ENCODE data around the gene TMTC4.
"Not testable (repeated sequence)": the region's sequence is repeated elsewhere in the genome, so short reads cannot be mapped to it uniquely, and the experiment has no call there.

TMTC4 gene

GRCh38 chr13:100625447-100625846 is 49.1 kb downstream of the TMTC4 start:
- DNase-seq = no peak

DNA sequence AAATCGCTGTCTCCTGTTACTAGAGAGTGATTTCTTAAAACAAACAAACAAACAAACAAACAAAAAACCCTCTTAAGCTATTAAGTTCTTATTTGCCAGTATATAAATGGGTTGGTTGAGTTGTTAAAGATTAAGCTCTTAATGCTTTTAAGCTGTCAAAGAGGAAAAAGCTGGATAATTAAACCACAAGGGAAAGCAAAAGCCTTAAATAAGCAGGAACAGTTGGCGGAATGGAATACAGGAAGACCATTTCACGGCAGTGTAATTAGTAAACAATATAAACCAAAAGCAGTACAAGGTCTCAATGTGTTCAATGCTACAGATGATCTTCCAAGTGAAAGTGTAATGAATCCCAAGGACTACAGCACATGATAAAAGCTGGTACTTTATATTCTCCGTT is 53.8 kb downstream of the TMTC4 start:
- DNase-seq = no peak

DNA sequence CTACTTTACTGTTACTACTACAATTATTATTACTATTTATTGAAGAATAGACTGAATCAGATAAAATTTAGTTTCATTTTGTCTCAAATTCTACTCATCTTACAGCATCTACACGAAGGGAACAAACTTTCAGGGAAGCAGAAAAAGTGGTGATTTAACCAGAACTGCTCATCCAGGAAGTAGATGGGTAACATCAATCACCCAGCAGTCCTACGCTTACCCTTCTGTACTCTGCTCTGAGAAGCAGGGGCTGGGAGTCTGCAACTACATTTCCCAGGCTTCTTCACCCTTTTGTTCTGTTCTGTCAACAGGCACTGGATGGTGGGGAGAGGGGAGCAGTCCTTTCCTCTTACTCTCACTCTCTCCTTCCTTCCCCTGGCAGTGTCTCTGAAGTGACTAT is 54.7 kb downstream of the TMTC4 start:
- no peak for DNase-seq

GRCh38 chr13:100618897-100619296 is 55.7 kb downstream of the TMTC4 start:
- DNase-seq = not testable (repeated sequence)

DNA sequence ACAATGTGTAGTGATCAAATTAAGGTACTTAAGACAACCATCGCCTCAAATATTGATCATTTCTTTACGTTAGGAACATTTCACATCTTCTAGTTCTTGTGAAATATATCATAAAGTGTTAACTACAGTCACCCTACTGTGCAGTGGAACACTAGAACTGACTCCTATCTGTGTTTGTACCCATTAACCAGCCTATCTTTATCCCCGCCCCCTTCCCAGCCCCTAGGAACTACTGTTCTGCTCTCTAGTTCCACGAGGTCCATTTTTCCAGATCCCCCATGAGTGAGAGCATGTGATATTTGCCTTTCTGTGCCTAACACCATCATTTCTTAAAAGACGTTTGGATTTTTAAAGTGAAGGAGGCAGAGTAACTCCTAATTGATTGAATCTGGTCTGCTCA is 61.6 kb downstream of the TMTC4 start:
- DNase-seq = no peak

GRCh38 chr13:100611678-100612492 is 62.7 kb downstream of the TMTC4 start:
- DNase-seq = no peak

GRCh38 chr13:100610391-100611347 is 63.9 kb downstream of the TMTC4 start:
- peak; percentile 24 to 40 for DNase-seq

DNA sequence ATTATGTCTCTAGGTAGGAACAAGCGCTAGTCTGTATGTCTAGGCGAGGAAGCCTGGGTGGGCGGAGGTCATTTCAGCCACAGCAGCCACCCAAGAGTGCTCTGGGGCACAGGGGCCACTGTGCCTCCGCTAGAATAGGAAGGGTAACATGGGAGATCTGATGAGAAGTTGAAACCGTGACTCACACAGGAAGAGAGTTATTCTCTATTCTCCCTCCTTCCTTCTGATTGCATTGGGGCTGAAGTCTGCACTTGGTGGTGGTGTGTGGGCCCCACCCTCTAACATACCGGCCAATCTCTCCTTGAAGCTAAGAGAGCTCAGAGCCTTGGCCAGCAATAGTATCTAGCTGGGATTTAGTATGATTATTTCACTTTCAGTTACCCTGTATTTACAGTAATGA is 65.7 kb downstream of the TMTC4 start:
- DNase-seq = peak; percentile 11 to 27

GRCh38 chr13:100608489-100608888 is 66.1 kb downstream of the TMTC4 start:
- no peak for DNase-seq

DNA sequence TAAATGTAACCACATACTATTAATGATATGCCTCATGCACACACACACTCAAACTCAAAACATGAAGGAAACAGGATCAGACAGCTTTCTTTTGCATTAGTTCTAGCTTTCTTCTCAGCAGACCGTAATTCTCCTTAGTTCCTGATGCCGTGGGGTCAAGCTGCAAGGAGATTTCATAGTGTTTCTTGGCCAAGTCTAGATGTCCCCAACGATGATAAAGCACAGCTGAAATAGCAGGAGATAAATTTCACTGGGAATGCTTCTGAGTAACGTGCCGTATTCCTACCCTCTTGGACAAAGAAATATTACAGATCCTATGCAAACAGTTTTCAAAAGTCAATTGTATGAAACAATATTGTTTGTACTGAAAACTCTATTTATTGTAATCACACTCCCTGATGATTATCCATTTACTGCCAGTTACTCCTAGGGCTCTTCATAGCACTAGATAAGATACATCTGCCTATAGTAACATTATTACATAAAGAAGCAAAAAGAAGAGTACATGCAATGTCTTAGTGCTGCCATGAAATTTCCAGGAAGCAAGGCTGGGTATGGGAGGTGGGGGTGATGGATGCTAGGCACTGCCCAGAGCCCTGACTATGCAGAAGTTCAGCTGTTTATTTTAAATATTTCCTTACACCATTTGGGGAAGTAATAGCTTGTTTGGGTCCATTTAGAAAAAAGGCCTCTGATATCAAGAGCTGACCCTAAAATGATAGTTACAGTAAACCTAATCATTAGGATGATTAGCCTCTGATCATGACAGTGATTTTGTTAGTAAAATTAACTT is 69.5 kb downstream of the TMTC4 start:
- peak; percentile 18 to 41 for DNase-seq

DNA sequence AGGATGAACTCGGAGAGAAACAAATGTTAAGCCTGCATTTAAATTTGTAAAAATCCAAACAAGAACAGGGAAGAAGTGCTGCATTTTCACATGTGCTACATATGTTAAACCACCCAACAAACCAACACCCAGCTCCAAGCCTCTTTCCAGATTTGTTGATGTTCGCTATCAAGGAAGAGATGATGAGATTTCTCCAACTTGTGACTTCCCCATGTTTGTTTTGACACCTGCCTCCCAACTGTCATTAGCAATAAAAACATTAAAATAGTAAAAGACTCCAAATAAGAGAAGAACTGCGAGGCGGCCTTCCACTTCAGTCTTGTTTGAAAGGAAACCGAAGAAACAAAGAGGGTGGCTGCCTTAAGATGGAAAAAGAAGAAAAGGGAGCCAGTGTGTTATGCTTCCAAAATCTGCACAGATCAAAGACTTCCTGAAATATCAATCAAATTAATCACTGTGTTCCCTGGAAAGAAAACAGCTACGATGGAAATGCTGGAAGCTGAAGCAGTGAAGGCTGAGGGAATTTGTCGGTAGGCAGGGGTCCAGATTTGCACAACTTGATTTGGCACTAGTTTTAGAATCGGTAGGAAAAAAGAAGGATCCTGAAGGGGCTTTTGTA is 72.0 kb downstream of the TMTC4 start:
- DNase-seq = no peak

DNA sequence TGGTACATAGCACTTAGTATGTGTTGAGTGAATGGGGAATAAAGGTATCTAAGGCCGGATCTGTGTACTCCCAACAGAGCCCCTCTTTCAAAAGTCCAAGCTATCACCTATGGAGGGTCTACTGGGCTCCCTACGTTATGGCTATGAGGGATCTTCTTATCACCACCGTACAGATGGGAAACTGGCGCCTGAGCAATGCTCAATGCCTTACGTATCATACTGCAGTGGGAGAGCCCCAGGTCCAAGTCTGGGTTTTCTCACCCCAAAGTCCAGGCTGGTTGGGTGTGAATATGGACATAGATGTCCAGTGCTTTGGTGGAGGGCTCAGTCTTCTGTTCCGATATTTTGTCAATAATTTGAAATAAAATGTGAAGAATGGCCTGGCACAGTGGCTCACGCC is 72.9 kb downstream of the TMTC4 start:
- DNase-seq = no peak

GRCh38 chr13:100600915-100601314 is 73.7 kb downstream of the TMTC4 start:
- no peak for DNase-seq

DNA sequence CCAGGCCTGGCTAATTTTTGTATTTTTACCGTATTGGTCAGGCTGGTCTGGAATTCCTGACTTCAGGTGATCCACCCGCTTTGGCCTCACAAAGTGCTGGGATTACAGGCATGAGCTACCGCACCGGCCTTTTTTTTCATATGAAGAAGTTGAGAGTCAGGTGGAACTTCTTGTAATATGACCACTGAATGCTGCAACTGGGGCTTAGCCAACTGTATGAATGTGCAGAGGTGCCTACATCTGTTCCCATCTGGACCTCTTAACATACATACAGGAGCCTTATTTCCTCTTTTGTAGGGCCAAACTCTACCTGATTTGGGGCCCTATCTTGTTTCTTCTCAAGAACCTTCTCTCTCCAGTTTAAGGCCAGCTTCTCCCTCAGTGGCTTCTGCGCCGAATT is 74.1 kb downstream of the TMTC4 start:
- no peak for DNase-seq

DNA sequence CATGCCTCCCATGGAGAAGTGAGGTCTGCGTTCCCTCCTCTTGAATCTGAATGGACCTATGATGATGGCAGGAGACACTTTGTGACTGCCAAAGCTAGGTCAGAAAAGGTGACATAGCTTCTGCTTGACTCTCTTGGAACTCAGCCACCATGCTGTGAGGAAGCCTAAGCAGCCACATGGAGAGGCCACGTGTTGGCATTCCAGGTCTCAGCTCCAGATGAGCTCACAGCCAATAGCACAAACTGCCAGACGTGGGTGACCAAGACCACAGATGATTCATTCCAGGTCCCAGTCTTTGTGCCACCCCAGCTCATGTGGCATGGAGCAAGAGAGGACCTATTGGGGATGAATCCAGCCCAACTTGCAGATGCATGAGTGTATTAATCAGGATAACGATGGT is 77.3 kb downstream of the TMTC4 start:
- no peak for DNase-seq

DNA sequence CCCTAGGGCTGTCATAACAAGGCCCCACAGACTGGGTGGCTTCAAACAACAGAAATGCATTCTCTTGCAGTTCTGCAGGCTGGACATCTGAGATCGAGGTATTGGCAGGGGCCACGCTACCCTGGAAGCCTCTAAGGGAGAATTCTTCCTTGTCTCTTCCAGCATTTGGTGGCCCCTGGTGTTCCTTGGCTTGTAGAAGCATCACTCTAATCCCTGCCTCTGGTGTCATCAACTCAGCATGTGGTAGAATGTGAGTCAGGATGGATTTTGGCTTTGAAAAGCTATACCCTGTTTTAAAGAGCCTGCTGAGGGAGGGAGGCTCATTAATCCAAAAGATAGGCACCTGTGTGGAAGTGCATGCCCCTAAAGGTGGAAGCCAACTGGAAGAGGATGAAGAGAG is 78.1 kb downstream of the TMTC4 start:
- no peak for DNase-seq

DNA sequence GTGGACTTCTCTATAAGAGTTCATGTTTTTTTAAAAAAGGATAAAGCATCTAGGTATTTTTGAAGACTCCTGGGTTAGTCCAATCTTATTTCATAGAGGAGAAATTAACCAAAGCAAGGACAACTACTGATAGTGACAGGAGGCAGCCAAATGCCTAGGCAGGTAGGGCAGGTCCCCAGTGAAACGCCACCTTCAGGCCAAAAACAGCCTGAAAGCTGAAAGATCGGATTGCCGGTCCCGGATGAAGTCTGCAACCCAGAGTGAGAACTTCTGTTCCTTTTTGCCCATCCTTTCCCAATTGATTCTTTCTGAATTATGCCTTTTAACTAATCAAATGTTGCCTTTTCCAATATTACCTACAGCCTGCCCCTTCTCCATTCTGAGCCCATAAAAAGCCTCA is 79.9 kb downstream of the TMTC4 start:
- DNase-seq = no peak

DNA sequence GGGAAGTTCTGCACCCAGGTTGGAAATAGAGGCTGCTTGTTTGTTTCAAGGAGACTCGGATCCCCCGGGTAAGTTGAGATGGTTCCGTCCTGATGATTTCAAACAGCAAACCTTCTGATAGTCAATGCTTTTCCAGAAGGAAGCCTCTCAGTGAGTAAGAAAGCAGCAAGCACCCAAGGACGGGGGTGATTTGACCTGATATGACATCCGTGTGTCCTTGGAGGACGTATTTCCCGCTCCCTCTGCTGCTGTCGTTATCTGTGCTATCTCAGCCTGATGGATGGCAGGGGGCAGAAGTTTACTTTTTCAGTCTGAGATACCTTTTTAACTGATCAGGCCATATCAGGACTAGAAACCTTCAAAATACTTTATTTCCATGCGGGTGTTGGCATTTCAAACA is 80.3 kb downstream of the TMTC4 start:
- no peak for DNase-seq

- no peak for DNase-seq
Measured at GRCh38 chr13:100589178-100589725, 85.3 kb downstream of the TMTC4 start.

GRCh38 chr13:100588331-100589177 is 86.0 kb downstream of the TMTC4 start, which contains the start of gene GGACT:
Gene GGACT, minus strand, starts transcription at chr13:100588789. Its CDS starts 56,198 bp downstream, at chr13:100532591.
- peak; percentile 44 to 69 for DNase-seq

- no peak for DNase-seq
Measured at GRCh38 chr13:100584896-100585295, 89.7 kb downstream of the TMTC4 start.

Data from inflammatory macrophage treated with lipopolysaccharide for 1 hour (primary cell).